ES-I3 (cell line): ENCODE measurements around the gene OR2A5.

Source experiments
- H3K36me3 ChIP-seq: 2 replicates; pipeline ENCODE4 v1.6.1; 2013; ENCODE audit warnings: mild to moderate bottlenecking, low read length, control low read depth, moderate library complexity; ENCODE audit not compliant: insufficient read depth
- H3K4me1 ChIP-seq: 2 replicates; pipeline ENCODE4 v1.6.1; 2013; ENCODE audit warnings: mild to moderate bottlenecking, control low read depth, low read length; ENCODE audit not compliant: insufficient read depth
- H3K9ac ChIP-seq: 2 replicates; pipeline ENCODE4 v1.6.1; 2013; ENCODE audit warnings: low read depth, mild to moderate bottlenecking, low read length, moderate library complexity
- H3K9me3 ChIP-seq: 2 replicates; pipeline ENCODE4 v1.6.1; 2013; ENCODE audit warnings: mild to moderate bottlenecking, low read length, moderate library complexity; ENCODE audit not compliant: control insufficient read depth, insufficient read depth

The OR2A5 gene

GRCh38 chr7:144023171-144023827 lies 25.4 kb upstream of the OR2A5 start:
- Histone ChIP-seq H3K4me1 (no peaks in the 10 kb centered on the region), H3K9me3 (no peaks in the 10 kb centered on the region), H3K36me3 (no peaks in the 10 kb centered on the region), H3K9ac (no peak overlapping the region)

GRCh38 chr7:144024213-144024612 lies 24.5 kb upstream of the OR2A5 start:
- H3K9ac ChIP-seq = no peak overlapping the region
- no peaks in the 10 kb centered on the region for H3K36me3 ChIP-seq
- no peaks in the 10 kb centered on the region for H3K4me1 ChIP-seq
- H3K9me3 ChIP-seq = no peaks in the 10 kb centered on the region

- Histone ChIP-seq H3K4me1 (no peaks in the 10 kb centered on the region), H3K9me3 (no peaks in the 10 kb centered on the region), H3K9ac (no peak overlapping the region), H3K36me3 (no peaks in the 10 kb centered on the region)
These were observed 22.4 kb upstream of the OR2A5 start for GRCh38 chr7:144026203-144026883.

GRCh38 chr7:144027070-144027469 lies 21.7 kb upstream of the OR2A5 start:
- Histone ChIP-seq H3K9ac (no peak overlapping the region), H3K4me1 (no peaks in the 10 kb centered on the region), H3K9me3 (no peaks in the 10 kb centered on the region), H3K36me3 (no peaks in the 10 kb centered on the region)

- no peaks in the 10 kb centered on the region for H3K36me3 ChIP-seq
- no peaks in the 10 kb centered on the region for H3K4me1 ChIP-seq
- no peaks in the 10 kb centered on the region for H3K9me3 ChIP-seq
- no peak overlapping the region for H3K9ac ChIP-seq
These were observed 20.8 kb upstream of the OR2A5 start for GRCh38 chr7:144027974-144028373.

GRCh38 chr7:144028547-144028946 lies 20.2 kb upstream of the OR2A5 start:
- no peak overlapping the region for H3K9ac ChIP-seq
- H3K4me1 ChIP-seq = no peaks in the 10 kb centered on the region
- no peaks in the 10 kb centered on the region for H3K9me3 ChIP-seq
- no peaks in the 10 kb centered on the region for H3K36me3 ChIP-seq

GRCh38 chr7:144032516-144032915 lies 16.2 kb upstream of the OR2A5 start:
- Histone ChIP-seq H3K4me1 (no peaks in the 10 kb centered on the region), H3K36me3 (no peaks in the 10 kb centered on the region), H3K9ac (no peak overlapping the region), H3K9me3 (no peaks in the 10 kb centered on the region)

- no peaks in the 10 kb centered on the region for H3K36me3 ChIP-seq
- no peaks in the 10 kb centered on the region for H3K9me3 ChIP-seq
These were observed 15.6 kb upstream of the OR2A5 start for GRCh38 chr7:144032985-144033709.

GRCh38 chr7:144035385-144035784 lies 13.4 kb upstream of the OR2A5 start:
- no peak overlapping the region for H3K9ac ChIP-seq
- H3K4me1 ChIP-seq = no peaks in the 10 kb centered on the region
- H3K36me3 ChIP-seq = no peaks in the 10 kb centered on the region
- H3K9me3 ChIP-seq = no peaks in the 10 kb centered on the region

More at GRCh38 chr7:144032985-144033709, 15.6 kb upstream of the OR2A5 start:
- H3K9ac ChIP-seq = no peak overlapping the region
- H3K4me1 ChIP-seq = no peaks in the 10 kb centered on the region

GRCh38 chr7:144036302-144036885 lies 12.4 kb upstream of the OR2A5 start:
- no peaks in the 10 kb centered on the region for H3K4me1 ChIP-seq
- H3K9ac ChIP-seq = no peak overlapping the region
- no peaks in the 10 kb centered on the region for H3K36me3 ChIP-seq
- H3K9me3 ChIP-seq = no peaks in the 10 kb centered on the region

- Histone ChIP-seq H3K9me3 (no peaks in the 10 kb centered on the region), H3K36me3 (no peaks in the 10 kb centered on the region), H3K9ac (no peak overlapping the region), H3K4me1 (no peaks in the 10 kb centered on the region)
These were observed 11.2 kb upstream of the OR2A5 start for GRCh38 chr7:144037414-144038035.

- H3K9ac ChIP-seq = no peak overlapping the region
- H3K4me1 ChIP-seq = no peaks in the 10 kb centered on the region
- H3K36me3 ChIP-seq = no peaks in the 10 kb centered on the region
- H3K9me3 ChIP-seq = no peaks in the 10 kb centered on the region
These were observed 9.9 kb upstream of the OR2A5 start for GRCh38 chr7:144038887-144039286.

- no peaks in the 10 kb centered on the region for H3K4me1 ChIP-seq
- H3K9me3 ChIP-seq = no peaks in the 10 kb centered on the region
- no peak overlapping the region for H3K9ac ChIP-seq
- H3K36me3 ChIP-seq = no peaks in the 10 kb centered on the region
These were observed 743 bp downstream of the OR2A5 start for GRCh38 chr7:144049491-144049890.

- no peaks in the 10 kb centered on the region for H3K9me3 ChIP-seq
- no peaks in the 10 kb centered on the region for H3K4me1 ChIP-seq
- no peaks in the 10 kb centered on the region for H3K36me3 ChIP-seq
- no peak overlapping the region for H3K9ac ChIP-seq
These were observed 1.3 kb downstream of the OR2A5 start for GRCh38 chr7:144050093-144050492.
